Osteocyte (in vitro differentiated cells): ENCODE measurements around the gene ARHGEF19. TPM values are rescaled to one million over a fixed set of nuclear protein-coding genes. Genes with fewer than 3 reads are reported as not detected.
A peak's percentile ranks its signal among the peaks of the same experiment; 100 is the strongest.

Experiments
- DNase-seq: peaks from one replicate; pipeline ENCODE4 v3.0.0; 2021; ENCODE audit warnings: mixed read lengths; ENCODE audit not compliant: unreplicated experiment; ENCODE audit errors: extremely low spot score
- H3K27ac Mint-ChIP-seq: one replicate; pipeline ENCODE4 v1.8.0; 2021; ENCODE audit warnings: mild to moderate bottlenecking, mixed read lengths; ENCODE audit not compliant: unreplicated experiment
- H3K27me3 Mint-ChIP-seq: one replicate; pipeline ENCODE4 v1.8.0; 2021; ENCODE audit warnings: mixed read lengths; ENCODE audit not compliant: unreplicated experiment
- H3K36me3 Mint-ChIP-seq: one replicate; pipeline ENCODE4 v1.8.0; 2021; ENCODE audit warnings: mixed read lengths; ENCODE audit not compliant: unreplicated experiment
- H3K4me1 Mint-ChIP-seq: one replicate; pipeline ENCODE4 v1.8.0; 2021; ENCODE audit warnings: mixed read lengths; ENCODE audit not compliant: unreplicated experiment
- H3K4me3 Mint-ChIP-seq: one replicate; pipeline ENCODE4 v1.8.0; 2021; ENCODE audit warnings: mild to moderate bottlenecking, moderate library complexity, mixed read lengths; ENCODE audit not compliant: unreplicated experiment
- H3K9me3 Mint-ChIP-seq: one replicate; pipeline ENCODE4 v1.8.0; 2021; ENCODE audit warnings: mixed read lengths; ENCODE audit not compliant: unreplicated experiment
- CTCF ChIP-seq: fragments of 200-600 bp; sonication (generic); IDR thresholded peaks from 2 replicates; pipeline ENCODE4 v1.5.0; 2021; ENCODE audit warnings: antibody characterized with exemption, mild to moderate bottlenecking, moderate library complexity
- total RNA-seq: library from RNA; stranded (reverse); gene quantifications from 2 replicates; pipeline ENCODE4 v1.2.1, GENCODE V29; 2021

The ARHGEF19 gene
- total RNA-seq, 1 donor from 2014 or later = 8.5 TPM

- no peak for DNase-seq
- Mint-ChIP-seq H3K9me3 (no peaks in the 10 kb centered on the region), H3K27ac (no peak overlapping the region), H3K27me3 (peaks cover 7% of the 10 kb centered on the region), H3K4me3 (no peak overlapping the region), H3K4me1 (peaks cover 16% of the 10 kb centered on the region), H3K36me3 (no peaks in the 10 kb centered on the region)
- no peak for TF ChIP-seq CTCF
Observed at GRCh38 chr1:16221499-16221898, 9.0 kb upstream of the ARHGEF19 start.

GRCh38 chr1:16219968-16220500, 7.6 kb upstream of the ARHGEF19 start:
- no peak for DNase-seq
- Mint-ChIP-seq H3K27ac (no peak overlapping the region), H3K36me3 (no peaks in the 10 kb centered on the region), H3K27me3 (peaks cover 7% of the 10 kb centered on the region), H3K4me3 (no peak overlapping the region), H3K4me1 (peaks cover 17% of the 10 kb centered on the region), H3K9me3 (no peaks in the 10 kb centered on the region)
- no peak for TF ChIP-seq CTCF

- Mint-ChIP-seq H3K36me3 (no peaks in the 10 kb centered on the region), H3K27ac (no peak overlapping the region), H3K9me3 (no peaks in the 10 kb centered on the region), H3K4me1 (peaks cover 17% of the 10 kb centered on the region), H3K4me3 (no peak overlapping the region), H3K27me3 (peaks cover 7% of the 10 kb centered on the region)
- no peak for TF ChIP-seq CTCF
- DNase-seq = no peak
Observed at GRCh38 chr1:16218674-16219071, 6.2 kb upstream of the ARHGEF19 start.

- Mint-ChIP-seq H3K9me3 (no peaks in the 10 kb centered on the region), H3K36me3 (no peaks in the 10 kb centered on the region)
Observed at GRCh38 chr1:16218014-16218673, 5.7 kb upstream of the ARHGEF19 start.

More at GRCh38 chr1:16218014-16218673, 5.7 kb upstream of the ARHGEF19 start:
- TF ChIP-seq CTCF = no peak
- Mint-ChIP-seq H3K27ac (no peak overlapping the region), H3K4me3 (peak overlapping the region; percentile 64), H3K4me1 (peaks cover 17% of the 10 kb centered on the region), H3K27me3 (peaks cover 7% of the 10 kb centered on the region)
- no peak for DNase-seq
